ENCODE results near the gene LIPI. TPM values are rescaled to one million over a fixed set of nuclear protein-coding genes. Genes with fewer than 3 reads are reported as not detected.
"Not testable (repeated sequence)": the region's sequence is repeated elsewhere in the genome, so short reads cannot be mapped to it uniquely, and the experiment has no call there.

LIPI gene
- polyA plus RNA-seq (2013, experiment 1 of 2; ENCODE audit: insufficient read length): 0.10 TPM
- polyA plus RNA-seq (2013, experiment 2 of 2; ENCODE audit: insufficient read length): 0.16 TPM

DNA sequence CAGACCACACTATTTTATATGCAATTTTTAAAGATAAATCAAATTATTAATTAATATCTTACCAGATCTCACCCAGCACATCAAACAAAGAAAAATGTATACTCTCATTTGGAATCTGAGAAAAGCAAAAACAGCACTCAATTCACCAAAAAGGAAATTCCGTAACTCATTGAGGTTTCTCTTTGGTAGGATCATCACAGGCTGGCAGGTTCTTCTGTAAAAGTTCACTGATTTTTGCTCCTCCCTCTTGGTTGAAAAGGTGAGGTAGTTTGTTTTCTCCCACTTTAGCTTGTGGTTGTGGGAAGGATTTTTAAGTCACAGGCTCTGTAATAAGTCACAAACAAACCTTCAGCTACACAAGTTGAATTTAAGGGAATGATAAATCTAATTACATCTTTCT is at the start of gene LIPI:
LIPI (minus strand) TSS at position 218 of the 400 bp plus-strand sequence; CDS start at position 108, 110 bp downstream.
- no peak for DNase-seq

DNA sequence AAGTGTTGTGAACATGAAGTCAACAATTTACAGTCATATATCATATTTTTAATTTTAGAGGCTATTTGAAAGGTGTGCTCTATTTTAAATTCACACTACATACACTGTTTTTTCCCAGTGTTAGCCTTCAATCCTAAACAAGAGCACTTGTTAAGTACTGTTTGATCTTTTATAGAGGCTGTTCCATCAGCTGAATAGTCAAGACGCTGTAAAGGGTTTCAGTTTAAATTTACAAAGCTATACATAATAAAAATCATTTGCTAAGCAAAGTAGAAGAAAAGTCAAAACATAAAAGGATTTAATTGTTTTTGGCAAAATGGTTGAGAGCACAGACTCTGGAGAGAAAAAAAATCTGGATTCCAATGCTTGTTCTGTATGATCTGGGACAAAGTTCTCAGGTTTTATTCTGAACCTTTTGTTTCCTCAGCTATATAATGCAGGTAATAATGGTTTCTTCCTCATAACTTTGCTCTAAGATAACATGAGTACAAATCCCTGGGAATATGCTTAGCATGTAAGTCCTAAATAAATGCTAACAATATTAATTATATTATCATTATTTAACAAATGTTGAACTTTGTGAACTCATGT is 49.5 kb upstream of the LIPI start:
- no peak for DNase-seq

- peak; percentile 35 for DNase-seq
Observed at GRCh38 chr21:14259747-14260146, 49.0 kb upstream of the LIPI start.

- no peak for DNase-seq
Observed at GRCh38 chr21:14251336-14251735, 40.6 kb upstream of the LIPI start.

DNA sequence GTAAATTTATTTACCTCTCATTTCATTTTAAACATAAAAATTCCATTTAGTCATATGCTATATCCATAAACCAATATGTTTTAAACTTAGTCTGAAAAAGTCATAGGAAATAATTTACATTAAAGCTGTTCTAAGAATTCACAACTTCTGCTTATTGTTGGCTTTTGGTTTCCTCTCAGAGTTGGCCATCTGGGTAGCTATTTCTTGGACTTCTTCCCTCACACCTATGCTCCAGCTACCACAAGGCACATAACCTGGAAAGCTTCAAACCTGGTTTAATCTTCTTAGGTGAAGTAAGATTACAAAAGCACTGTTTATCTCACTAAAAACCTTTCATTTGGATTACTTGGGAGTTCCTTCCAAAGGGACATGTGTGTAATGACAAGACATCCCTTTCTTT is 35.0 kb upstream of the LIPI start:
- no peak for DNase-seq

- DNase-seq: no peak
Observed at GRCh38 chr21:14244911-14245310, 34.2 kb upstream of the LIPI start.

DNA sequence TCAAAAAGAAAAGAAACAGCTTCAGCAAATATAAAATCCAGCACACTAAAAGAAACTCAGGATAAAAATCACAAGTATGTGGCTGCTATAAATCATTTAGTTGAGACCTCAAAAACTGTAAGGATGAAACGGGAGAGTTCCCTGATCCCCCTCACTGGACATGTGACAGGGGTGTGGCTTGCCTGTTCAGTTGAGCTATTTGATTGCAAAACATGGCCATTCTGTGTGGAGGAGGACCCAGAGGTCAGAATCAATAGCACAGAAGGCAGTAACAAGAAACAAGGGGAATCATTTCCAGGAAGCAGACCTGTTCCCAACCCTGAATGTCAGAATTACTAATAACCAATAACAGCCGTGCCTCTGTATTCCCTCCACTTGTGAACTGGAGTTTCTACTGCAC is 33.1 kb upstream of the LIPI start:
- DNase-seq: no peak

DNA sequence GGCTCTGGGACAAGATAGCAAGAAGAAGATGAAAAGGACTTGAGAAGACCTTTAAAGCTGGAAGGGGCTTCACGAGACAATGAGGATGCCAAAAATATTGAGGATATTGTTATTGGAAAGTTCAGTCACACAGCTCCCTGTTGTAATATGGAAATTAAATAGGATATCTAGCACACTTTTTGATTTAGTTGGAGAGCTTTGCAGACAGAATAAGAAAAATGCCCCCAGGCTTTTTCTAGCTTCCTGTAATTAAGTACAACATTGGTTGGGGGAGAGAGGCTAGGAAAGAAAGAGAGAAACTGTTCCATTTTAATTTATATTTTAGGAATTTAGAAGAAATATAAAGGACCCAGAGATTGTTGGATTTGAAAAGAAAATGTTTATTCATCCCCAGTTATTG is 32.7 kb upstream of the LIPI start:
- no peak for DNase-seq

GRCh38 chr21:14241297-14241696 is 30.5 kb upstream of the LIPI start:
- DNase-seq: no peak

DNA sequence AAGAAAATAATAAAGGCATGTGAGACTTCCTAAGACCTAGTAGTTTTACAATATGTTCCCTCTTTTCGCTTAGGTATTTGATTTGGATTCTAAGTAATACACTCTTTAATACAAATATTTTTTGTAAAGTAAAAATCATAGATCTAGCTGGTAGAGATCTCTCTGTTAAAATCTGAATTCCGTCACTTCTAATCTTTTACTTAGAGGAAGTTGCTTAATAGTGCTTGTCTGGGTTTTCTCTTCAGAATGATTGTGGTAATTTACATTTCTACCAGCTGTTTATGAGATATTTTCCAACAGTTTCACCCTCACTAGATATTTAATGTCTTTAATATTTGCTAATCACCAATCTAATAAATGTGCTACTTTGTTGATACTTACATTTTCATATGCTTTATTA is 28.5 kb upstream of the LIPI start:
- DNase-seq: no peak

GRCh38 chr21:14236180-14236579 is 25.4 kb upstream of the LIPI start:
- no peak for DNase-seq

- no peak for DNase-seq
Observed at GRCh38 chr21:14235101-14235500, 24.3 kb upstream of the LIPI start.

- no peak for DNase-seq
Observed at GRCh38 chr21:14229399-14229798, 18.6 kb upstream of the LIPI start.

- DNase-seq: no peak
Observed at GRCh38 chr21:14223365-14223764, 12.6 kb upstream of the LIPI start.

DNA sequence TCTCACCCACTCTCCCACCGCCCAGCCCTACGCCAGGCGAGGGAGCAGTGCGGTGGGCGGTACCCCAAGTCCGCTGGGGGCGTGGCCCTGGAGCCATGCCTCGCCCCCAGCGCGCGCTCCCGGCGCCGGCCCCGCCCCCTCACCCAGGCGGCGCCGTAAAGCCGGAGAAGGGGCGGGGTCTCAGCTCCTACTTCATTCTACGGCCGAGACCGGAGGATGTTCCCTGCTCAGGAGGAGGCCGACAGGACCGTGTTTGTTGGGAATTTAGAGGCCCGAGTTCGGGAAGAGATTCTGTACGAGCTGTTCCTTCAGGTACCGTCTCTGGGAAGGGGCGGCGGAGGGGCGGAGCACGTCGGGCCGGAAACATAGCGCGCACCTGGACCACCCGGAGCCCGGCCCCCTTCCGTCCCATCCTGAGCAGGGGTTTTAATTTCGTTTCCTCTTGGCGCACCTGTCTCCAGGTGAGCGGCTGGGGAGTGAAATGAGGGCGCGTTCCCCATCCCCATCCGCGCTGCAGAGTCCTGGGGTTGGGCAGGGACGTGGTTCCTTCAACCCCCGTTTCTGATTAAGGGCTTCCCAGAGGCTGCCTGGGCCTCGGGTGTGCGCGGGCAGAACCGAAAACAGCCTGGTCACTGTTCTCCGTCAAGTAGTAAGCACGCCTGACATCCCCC is 5.4 kb upstream of the LIPI start, which contains the start of gene RBM11:
RBM11 (plus strand) TSS at position 187 of the 671 bp plus-strand sequence; CDS start at position 217, 30 bp downstream.
- peak; percentile 23 for DNase-seq

- no peak for DNase-seq
Observed at GRCh38 chr21:14213164-14213563, 2.4 kb upstream of the LIPI start.

- DNase-seq: no peak
Observed at GRCh38 chr21:14206222-14206621, 4.5 kb downstream of the LIPI start.

DNA sequence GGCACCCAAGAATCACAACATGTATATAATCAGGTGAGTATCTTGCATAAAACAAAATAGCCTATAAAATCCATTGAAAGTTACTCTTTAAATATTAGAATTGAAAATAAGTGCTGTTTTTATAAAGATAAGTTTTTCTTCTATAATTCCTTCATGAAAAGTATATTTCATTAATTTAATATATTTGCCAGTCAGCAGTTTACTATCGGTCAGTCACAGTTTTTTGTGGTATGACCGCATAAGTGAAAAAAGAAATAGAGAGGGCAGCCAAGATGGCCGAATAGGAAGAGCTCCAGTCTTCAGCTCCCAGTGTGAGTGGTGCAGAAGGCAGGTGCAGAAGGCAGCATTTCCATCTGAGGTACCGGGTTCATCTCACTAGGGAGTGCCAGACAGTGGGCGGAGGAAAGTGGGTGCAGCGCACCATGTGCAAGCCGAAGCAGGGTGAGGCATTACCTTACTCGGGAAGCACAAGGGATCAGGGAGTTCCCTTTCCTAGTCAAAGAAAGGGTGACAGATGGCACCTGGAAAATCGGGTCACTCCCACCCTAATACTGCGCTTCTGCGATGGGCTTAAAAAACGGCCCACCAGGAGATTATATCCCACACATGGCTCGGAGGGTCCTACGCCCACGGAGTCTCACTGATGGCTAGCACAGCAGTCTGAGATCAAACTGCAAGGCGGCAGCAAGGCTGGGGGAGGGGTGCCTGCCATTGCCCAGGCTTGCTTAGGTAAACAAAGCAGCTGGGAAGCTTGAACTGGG is 44.1 kb downstream of the LIPI start:
- DNase-seq: not testable (repeated sequence)

GRCh38 chr21:14143999-14144398 is 66.8 kb downstream of the LIPI start:
- DNase-seq: no peak

GRCh38 chr21:14124266-14124665 is 86.5 kb downstream of the LIPI start:
- no peak for DNase-seq

GRCh38 chr21:14121719-14122118 is 89.0 kb downstream of the LIPI start:
- no peak for DNase-seq

- no peak for DNase-seq
Observed at GRCh38 chr21:14120091-14120734, 90.5 kb downstream of the LIPI start.

- no peak for DNase-seq
Observed at GRCh38 chr21:14119038-14119437, 91.7 kb downstream of the LIPI start.
